ENCODE results near the gene ENTREP3.
A peak's percentile ranks its signal among the peaks of the same experiment; 100 is the strongest.
"Not testable (repeated sequence)": the region's sequence is repeated elsewhere in the genome, so short reads cannot be mapped to it uniquely, and the experiment has no call there.

Gene ENTREP3

DNA sequence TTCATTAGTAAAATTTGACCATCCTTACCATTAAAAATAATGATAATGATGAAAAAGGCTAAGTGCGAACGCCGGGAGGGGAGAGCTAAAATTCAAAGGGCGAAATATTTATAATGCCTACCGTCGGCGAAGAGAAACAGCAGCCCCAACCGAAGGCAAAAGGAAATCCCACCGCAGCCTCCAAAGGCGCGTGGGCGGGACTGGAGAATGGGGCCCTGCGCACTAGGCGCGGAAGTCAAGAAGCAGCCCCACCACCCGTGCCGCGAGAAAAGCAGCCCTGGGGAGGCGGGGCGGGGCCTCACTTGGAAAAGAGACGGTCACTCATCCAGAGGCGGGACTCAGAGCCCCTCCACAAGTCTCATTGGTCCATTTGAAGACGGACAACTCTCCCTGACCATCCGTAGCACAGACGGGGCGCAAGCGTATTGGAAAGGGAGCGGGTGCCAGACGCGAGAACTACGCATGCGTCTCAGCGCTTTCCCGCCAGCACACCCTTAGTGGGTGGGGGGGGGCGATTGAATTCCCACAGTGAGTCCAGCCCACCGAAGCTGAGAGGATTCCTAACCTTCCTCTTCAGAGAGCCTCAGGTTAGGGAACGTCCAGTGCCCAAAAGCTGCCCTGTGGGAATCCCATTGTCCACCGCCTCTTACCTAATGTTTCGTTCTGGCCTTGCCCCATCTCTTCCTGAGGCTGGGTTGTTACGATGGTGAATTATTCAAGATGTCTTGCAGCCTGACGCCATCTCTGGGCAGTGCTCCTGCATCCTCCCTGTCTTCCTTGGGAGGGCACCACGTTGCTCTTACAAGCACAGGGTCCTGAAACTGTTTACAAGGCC is 27.8 kb downstream of the ENTREP3 start:
- DNase-seq (ENCODE audit: insufficient read length, low spot score), result peak; percentile 99
- FAIRE-seq, result peak; percentile 91

DNA sequence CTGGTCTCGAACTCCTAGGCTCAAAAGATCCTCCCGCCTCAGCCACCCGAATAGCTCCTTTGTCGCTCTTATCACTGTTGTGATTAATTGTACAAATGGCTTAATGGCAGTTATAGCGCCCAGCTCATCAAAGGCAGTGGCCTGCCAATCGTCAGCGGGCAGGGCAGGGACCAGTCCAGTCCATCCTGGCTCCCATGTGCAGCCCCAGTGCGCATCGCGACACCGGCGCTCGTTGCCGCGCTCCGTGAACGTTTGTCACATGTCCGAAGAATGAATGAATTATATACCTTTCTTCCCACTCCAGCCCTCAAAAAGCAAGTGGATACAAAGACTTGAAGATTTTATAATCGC is 28.4 kb downstream of the ENTREP3 start:
- FAIRE-seq, result no peak
- DNase-seq (ENCODE audit: insufficient read length, low spot score), result no peak

DNA sequence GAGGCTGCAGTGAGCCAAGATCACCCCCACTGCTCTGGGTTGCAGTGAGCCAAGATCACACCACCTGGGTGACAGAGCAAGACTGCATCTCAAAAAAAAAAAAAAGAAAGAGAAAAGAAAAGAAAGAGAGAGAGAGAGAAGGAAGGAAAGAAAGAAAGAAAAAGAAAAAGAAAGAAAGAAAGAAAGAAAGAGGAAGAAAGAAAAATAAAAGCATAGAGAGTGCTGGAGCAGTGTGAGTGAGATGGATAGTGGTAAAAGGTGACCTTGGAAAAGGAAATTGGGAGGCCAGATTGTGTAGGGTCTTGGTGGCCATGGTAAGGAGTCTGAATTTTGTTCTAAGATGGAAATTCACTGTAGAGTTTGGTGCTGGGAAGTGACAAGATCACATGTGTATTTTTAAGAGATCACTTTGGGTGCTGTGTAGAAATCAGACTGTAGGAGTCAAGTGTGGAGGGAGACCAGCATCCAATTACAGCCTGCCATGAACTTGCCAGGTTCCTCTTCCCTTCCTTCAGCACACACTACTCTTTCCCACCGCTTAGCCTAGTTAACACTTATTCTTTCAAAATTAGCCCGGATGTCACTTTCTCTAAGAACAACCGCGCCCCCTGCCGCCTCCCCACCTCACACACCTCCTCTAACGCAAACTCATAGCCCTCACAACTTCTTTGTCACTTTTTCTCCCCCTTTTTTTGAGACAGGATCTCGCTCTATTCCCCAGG is 28.9 kb downstream of the ENTREP3 start:
- DNase-seq (ENCODE audit: insufficient read length, low spot score) (peak; percentile 66), FAIRE-seq (peak; percentile 65)

DNA sequence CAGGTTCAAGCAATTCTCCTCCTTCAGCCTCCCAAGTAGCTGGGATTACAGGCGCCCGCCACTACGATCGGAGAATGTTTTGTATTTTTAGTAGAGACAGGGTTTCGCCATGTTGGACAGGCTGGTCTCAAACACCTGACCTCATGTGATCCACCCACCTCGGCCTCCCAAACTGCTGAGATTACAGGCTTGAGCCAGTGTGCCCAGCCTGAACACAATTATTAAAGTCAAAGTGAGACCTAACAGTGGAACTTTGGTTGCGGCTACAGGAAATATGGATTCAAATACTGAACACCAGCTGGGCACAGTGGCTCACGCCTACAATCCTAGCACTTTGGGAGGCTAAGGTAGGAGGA is 29.9 kb downstream of the ENTREP3 start:
- not testable (repeated sequence) for FAIRE-seq; DNase-seq (ENCODE audit: insufficient read length, low spot score)

DNA sequence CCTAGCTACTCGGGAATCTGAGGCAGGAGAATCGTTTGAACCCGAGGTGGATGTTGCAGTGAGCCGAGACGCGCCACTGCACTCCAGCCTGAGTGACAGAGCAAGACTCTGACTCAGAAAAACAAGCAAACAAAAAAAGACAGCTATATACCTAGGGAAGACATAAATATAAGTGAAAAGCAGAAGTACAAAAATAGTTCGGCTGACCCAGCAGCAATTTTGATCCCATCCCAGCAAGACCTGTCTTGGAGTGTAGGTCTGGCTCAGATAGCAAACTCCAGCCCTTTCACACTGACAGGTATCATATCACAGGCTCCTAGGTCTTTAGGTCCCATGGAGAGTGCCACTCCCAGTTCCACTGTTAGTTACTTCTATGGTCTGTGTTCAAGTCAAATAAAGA is 32.2 kb downstream of the ENTREP3 start:
- FAIRE-seq, result no peak
- no peak for DNase-seq (ENCODE audit: insufficient read length, low spot score)

DNA sequence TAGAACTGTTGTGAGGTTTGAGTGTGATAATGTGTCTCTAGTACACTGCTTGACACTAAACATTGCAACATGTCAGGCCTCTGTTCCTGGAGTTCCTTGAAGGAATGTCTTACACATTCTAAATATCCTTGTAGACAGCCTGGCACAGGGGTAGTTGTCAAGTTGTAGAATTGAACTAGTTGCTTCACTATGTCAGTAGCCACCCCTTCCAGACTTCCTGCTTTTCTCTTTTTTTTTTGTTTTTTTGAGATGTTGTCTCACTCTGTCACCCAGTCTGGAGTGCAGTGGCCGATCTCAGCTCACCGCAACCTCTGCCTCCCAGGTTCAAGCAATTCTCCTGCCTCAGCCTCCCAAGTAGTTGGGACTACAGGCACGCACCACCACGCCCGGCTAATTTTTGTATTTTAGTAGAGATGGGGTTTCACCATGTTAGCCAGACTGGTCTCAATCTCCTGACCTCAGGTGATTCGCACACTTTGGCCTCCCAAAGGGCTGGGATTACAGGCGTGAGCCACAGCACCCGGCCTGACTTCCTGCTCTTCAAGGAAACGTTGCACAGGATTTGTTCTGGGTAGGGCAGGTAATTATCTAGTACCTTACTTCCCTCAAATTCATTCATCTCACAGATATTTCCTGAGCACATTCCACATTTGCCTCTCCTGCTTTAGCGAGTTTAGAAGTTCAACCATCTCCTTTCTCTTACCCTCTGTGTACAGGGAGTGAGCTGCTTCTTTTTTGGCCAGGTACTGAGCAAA is 34.9 kb downstream of the ENTREP3 start:
- not testable (repeated sequence) for FAIRE-seq; DNase-seq (ENCODE audit: insufficient read length, low spot score)

DNA sequence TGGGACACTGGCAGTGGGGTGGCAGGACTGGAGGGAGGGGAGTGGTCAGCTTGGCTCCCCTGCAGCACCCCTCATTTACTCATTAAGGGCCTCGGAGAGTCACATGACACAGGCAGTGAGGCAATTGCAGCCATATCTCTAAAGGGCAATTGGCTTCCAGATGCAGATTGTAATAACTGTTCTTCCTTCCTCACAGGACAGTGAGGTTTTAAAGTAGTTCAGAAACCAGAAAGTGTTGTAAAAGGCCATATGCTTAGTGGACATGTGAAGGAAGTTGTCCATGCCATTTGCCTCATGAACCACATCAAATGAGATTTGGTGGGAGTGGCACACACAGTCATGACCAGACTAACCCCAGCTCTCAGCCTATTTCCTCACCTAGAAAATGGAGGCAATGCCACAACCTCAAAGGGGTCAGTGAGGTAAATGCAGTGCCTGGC is 35.7 kb downstream of the ENTREP3 start:
- no peak for DNase-seq (ENCODE audit: insufficient read length, low spot score)

DNA sequence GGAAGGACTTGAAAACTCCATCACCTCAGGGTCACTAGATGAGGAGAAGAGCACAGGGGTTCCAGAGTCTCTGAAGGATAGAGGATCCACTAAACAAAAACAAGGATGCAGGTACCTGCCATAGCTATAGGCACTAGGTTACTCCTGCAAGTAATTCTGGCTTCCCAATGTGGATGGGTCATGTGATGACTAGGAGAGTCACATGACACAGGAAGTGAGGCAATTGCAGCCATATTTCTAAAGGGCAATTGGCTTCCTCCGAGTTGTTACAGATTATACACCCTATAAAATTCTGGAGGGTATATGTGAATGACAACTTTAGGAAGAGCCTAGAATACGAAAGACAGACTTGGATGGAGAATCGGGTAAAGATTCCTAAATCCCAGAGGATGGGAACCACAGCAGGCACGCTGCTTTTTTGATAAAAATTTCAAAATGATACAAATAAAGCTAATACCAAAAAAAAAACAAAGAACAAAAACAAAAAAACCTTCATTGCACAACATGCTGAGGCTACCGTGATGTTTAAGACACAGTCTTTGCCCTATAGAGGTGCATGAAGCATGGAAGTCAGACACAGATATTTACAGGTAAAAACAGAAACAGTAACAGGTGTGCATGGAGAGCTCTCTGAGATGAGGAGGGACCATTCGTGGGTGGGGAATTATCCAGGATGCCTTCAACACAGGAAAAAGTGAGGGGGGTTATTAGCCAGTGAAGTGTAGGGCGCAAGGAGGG is 36.3 kb downstream of the ENTREP3 start:
- DNase-seq (ENCODE audit: insufficient read length, low spot score) (peak; percentile 22), FAIRE-seq (no peak)

More for the DNA sequence above, 35.7 kb downstream of the ENTREP3 start:
- FAIRE-seq, result no peak

DNA sequence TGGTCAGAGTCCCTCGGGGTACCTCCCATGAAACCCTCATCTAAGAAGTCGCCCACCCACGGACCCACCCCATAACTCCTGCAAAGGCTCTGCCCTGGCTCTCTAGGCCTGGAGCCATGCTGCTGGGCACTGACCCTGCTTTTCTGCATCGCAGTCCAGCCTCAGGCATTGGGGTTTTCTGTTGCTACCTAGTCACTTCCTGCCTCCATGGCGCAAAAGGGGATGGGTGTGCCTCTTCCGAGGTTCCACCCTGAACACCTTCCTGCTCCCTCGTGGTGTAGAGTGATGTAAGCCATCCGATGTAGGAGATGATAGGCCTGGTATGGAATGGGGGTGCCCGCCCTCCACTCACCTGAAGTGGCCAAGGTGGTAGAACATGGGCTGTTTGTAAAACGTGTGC is 40.6 kb downstream of the ENTREP3 start:
- FAIRE-seq; DNase-seq (ENCODE audit: insufficient read length, low spot score): not testable (repeated sequence)

DNA sequence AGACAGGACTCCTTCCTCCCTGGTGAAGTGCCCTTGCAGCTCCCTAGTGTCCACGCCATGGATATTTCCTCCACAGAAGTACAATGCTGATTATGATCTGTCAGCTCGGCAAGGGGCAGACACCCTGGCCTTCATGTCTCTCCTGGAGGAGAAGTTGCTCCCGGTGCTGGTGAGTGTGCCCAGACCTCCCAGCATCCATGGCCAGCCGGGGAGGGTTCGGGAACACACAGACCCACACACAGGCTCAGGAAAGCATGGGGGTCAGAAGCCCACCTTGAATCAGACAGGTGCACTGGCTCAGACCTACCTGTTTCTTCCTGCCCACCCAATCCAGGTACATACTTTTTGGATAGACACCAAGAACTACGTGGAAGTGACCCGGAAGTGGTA is 43.2 kb downstream of the ENTREP3 start:
- not testable (repeated sequence) for DNase-seq (ENCODE audit: insufficient read length, low spot score); FAIRE-seq

DNA sequence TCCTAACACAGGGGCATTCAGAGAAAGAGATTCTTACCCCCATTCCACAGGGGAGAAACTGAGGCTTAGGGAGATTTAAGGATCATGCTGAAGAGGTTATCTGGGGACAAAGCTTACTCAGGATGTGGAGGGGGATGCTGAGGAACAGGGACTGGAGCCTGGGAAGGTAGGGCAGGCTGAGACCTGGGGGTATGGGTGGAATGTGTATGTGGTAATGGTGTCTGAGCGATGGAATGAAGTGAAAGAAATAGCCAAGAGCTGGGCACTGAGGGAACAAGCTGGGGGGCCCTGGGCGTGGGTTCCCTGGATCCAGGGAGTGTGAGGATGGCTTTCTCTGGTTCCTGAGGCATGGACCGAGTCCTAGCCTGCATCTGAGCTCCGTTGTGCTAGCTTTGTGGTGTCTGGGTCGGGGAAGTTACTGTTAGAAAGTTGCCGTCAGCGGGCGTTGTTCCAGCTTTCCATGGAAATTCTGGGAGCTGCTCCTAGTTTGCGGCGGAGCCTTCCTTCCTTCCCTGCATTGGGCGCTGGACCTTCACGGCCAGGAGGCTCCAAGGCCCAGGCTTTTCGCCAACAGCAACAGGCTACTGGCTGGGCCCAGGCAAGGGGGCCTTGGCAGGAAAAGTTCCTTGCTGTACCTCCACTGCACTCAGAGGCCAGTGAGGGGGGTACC is 43.8 kb downstream of the ENTREP3 start:
- FAIRE-seq; DNase-seq (ENCODE audit: insufficient read length, low spot score): not testable (repeated sequence)

DNA sequence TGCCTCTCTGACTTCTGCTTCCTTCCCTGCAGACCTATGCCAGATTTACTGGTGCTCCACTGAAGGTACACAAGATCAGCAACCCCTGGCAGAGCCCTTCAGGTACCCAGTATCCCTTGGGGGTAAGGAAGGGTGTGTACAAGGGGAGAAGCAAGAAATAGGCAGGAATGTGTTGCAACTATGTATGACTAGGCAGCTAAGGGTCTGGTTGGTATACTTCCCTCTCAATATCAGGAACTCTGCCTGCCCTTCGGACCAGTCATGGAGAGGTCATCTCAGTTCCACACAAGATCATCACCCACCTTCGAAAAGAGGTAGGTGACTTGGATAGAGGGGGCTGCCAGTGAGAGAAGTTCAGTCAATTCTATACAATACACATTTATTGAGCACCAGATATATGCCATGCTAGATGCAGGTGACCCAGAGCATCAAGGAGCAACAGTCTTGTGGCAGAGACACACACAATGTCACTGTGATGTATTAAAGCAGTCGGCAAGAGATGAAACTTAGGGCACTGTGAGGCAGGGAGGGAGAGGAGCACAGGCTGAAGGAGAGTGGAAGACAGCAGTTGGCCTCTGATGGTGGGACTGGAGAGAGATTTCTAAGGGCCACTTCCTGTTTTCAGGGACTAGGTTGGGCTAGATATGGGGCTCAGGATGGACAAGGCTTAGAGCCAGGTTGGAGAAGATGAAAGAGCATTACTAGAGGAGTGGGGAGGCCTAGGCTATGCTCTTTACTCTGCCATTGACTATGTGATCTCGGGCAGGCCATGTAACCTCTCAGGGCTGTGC is 44.8 kb downstream of the ENTREP3 start:
- no peak for FAIRE-seq
- no peak for DNase-seq (ENCODE audit: insufficient read length, low spot score)

DNA sequence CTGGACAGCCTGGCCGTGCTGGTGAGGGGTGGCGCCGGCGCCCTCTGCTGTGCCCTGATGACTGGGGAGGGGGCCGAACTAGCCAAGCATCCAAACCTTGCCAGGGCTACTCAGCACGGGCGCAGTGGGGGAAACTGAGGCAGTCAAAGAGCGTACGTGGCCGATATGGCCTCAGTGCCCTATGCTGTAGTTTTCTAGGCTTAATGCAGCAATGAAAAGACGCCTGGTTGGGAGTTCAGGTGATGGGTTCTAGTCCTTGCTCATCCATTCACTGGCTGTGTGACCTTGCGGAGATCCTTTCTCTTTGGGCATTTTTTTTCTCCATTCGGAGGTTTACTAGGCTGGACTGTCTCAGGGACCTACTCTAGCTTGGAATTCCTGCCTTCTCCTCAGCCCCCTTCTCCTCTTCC is 46.0 kb downstream of the ENTREP3 start:
- FAIRE-seq (peak; percentile 23), DNase-seq (ENCODE audit: insufficient read length, low spot score) (no peak)

DNA sequence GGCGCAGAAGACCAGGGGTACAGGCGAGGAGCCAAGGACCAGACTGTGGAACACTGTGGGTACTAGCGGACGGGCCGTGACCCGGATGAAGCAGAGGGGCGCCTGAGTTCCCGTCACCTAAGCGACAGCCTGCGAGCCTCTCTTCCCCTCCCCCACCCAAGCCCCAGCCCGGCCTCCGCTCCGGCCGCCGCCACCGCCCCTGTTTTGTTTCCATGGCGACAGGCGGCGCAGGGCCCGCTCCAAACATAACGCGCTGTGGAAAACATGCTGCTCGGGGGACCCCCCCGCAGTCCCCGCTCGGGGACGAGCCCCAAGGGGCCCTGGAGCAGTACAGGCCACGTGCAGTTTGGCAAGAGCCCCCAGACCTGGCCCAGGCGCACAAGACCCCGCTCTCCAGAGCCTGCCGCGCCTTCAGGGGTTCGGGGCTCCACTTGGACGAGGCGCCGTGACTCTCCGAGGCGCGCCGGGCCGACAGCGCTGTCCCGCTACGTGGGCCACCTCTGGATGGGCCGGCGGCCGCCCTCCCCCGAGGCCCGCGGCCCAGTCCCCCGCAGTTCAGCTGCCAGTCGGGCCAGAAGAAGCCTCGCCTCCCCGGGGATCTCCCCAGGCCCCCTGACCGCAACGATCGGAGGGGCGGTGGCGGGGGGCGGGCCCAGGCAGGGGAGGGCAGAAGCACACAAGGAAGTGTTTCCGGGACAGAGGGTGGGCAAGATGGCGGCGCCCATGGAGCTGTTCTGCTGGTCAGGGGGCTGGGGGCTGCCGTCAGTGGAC is 46.6 kb downstream of the ENTREP3 start, which contains the start of gene MTX1:
TSS of gene MTX1 (plus strand) at position 155 of the 771 bp plus-strand sequence. CDS start at position 265, 110 bp downstream.
- DNase-seq (ENCODE audit: insufficient read length, low spot score) (peak; percentile 84), FAIRE-seq (peak; percentile 35)

DNA sequence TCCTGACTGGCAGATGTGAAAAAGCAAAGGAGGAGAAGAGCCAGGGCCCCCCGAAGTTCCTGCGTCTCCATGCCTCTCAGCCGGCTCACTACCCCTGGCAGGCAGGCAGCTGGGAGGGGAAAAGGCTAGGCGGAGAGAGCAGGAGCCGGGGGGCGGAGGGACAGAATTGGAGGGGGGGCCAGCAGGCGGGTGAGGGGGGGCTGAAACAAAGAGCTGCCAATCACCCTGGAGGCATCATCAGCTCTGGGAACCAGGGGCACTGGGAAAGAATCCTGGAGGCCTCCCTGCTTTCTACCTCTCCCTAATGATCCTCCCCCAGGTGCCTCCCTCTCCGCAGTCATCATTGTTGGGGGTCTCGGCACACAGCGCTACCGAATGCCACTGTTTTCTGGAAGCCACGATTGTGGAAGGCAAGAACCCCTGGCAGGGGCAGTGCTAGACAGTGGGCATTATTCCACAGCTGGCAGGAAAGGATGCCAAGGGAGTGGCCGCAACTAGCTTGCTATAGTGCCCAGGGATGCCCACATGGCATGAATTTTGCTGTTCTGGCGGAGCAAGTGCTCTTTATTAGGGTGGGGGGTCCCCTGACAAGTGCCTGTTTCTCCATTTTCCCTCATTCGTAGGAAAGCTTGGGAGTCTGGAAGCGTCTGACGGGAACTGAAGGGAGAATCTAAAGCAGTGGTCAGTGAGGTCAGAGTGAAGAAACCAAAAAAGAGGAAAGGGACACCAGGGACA is 47.3 kb downstream of the ENTREP3 start, which contains the start of gene THBS3:
TSS of gene THBS3 (minus strand) at position 92 of the 735 bp plus-strand sequence. CDS start at position 71, 21 bp downstream.
- no peak for DNase-seq (ENCODE audit: insufficient read length, low spot score)
- no peak for FAIRE-seq

DNA sequence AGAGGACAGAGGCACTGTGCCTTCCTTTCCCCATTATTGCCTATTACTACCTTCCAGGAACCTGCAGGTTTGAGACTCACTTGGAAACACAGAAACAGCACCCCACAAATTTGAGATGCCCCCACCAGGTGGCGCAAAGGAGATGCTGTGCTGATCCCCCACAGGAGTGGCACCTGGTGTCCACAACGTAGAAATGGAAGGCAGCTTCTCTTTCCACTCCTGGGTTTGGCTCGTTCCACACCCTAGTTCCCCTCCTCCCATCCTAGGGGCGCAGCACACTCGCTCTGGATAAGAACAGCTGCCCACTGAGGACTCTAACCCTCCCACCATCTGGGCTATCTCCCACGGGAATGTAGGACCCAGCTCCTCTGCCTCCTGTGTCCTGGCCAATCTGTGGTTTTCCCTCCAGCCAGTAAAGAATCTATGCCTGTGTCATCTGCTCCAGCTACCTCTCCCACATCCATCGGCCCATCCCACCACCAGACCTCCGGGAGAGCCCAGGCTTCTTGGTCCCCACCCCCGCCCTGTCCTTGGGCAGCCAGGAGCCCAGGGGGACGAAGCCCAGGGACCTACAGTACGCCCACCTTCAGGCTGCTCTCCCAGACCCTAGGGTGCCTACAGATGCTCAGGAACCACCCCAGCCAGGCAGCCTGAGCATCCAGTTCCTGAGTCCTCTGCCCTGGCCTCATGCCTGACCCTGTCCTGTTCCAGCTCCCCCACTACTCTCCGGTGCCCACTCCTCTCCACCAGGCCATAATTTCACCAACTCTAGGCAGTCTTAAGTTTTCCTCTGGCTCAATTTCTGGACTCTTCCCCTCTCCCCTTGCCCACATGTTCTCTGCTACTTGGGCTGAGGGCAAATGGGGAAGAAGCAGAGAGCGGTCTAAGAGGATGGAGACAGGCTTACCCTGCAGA is 48.1 kb downstream of the ENTREP3 start:
- peak; percentile 96 for FAIRE-seq
- DNase-seq (ENCODE audit: insufficient read length, low spot score), result peak; percentile 80

All from GM19239 (cell line).